HG02763 (cell line): ENCODE data around the gene PLCB1.
"Not testable (repeated sequence)": the region's sequence is repeated elsewhere in the genome, so short reads cannot be mapped to it uniquely, and the experiment has no call there.

Source experiments
- ATAC-seq: cut with Tn5 transposase; IDR thresholded peaks from one replicate; pipeline ENCODE4 v1.9.1; 2021; ENCODE audit warnings: mild to moderate bottlenecking, moderate library complexity; ENCODE audit not compliant: unreplicated experiment

PLCB1 gene

DNA sequence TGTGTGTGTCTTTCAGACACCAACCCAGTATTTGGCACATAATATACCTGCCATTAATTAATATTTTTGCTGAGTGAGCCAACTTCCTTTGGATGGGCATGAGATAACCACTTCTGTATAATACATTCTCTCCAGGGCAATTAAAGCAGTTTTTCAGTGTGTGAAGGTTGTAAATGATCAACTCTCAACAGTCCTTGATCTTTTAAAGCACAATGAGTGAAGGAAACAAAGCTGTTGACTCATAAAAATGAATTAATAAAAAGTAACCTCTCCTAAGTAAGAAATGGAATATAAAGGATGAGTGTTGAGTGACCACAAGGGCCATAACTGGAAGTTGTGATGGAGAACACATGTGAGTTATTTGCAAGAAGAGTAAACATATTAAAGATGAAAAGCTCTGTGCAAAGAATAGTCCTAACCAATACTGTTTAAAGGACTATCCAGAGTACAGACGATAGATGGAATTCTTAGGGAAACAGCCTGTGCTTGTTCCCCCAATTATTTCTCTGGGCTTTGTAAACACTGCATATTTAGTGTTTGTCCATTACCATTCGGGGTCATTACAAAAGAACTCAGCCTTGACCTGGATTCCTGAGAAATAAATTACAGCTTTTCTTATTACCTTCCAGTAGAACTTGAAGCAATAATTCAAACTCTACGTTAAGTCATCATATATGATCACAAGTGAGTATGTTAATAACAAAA is 446.2 kb downstream of the PLCB1 start:
- ATAC-seq: no peak

DNA sequence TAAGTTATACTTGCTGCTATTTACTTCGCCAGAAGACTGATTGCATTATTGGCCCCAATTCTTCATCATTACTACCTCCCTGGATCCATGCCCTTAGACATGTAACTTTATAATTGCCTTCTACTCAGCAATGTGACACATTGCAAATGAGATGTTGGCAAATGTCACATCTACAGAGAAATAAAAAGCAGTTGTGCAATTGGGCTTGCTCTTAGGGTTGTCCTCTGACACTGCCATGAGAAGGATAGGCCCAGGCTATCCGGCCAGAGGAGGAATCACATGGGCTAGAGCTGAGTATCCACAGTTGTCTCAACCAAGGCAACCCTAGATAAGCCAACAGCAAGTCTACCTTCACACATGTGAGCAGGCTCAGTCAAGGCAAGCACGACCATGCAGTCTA is 447.0 kb downstream of the PLCB1 start:
- ATAC-seq: no peak

DNA sequence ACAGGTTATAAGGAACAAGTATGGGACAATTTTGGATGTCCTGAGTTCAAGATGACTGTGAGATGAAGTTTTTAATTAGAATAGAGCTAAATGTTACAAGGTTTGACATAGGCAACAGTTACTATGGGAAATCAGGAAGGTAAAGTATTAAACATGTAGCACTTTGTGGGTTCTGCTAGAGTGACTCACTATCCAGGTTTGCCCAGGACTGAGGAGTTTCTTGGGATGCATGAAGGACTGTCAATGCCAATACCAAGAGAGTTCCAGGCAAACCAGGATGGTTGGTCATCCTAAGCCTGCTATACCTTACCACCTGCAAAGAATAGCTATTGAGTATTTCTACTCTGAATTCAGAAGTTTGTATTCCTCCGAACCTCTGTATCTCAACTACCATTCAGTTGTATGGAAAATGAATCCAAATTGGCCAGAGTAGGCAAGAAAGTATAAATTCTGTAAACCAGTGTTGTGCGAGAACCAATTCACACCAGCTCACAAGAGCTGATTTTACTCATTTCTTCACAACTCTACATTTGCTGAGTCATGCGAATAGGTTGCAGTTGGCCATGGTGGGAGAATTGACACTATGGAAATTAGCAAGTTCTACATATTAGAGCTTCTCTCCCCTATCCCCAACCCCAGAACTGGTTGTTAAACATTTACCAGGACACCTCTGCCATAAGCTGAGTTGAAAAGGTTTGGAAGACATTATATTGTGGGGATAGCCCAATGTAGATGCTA is 449.5 kb downstream of the PLCB1 start:
- no peak for ATAC-seq

DNA sequence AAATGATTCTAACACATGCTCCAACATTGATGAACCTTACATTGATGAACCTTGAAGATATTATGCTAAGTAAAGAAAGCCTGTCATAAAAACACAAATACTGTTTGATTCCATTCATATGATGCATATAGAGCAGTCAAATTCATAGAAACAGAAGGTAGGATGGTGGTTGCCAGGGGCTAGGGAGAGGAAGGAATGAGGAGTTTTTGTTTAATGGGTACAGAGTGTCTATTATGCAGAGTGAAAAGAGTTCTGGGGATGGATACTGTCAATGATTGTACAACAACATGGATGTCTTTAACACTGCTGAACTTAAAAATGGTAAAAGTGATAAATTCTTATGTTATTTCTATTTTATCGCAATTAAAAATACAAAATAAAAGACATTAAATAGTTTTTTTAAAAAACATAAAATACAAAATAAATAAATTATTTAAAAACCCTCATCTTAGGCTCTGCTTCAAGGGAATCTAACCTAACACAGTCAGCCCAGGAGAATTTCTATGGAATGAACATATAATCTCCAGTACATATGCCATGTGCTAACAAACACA is 451.0 kb downstream of the PLCB1 start:
- no peak for ATAC-seq

DNA sequence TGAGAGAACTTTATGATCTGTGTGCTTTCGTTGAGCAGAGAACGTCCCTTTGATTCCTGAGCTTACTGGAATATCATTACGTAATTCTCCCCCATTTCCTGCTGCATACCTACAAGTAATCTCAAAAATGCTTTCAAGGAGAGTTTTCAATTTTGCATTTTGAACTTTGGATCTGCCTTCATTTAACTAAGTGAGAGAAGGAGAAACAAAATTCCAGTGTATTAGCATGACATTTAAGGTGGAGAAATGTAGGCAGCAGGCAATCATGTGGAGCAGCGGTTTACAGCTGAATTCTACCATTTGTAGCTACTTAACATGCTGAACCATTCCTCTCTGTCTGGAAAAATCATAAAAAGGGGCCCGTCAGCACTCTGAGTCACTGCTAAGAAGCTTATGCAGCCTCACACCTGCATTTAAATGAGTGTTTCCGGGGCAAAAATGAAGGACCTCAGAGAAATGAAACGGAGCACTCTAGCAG is 451.5 kb downstream of the PLCB1 start:
- ATAC-seq: no peak

DNA sequence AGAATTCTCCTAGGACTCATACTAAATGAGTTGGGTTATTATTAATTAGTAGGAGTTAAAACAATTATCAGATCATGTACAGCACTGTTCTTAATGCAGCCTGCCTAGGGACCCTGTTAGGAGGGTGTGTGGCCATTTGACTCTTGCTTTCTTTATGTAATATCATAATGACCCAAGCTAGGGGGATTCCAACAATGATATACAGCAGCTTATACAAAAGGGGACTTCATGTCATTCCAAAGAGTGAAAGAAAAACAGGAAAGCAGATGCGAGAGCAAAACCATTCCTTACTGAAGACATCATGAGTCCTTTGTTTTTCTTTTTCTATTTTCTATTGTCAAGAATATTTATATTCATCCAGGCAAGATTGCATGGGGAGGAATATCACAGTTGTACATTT is 455.2 kb downstream of the PLCB1 start:
- no peak for ATAC-seq

DNA sequence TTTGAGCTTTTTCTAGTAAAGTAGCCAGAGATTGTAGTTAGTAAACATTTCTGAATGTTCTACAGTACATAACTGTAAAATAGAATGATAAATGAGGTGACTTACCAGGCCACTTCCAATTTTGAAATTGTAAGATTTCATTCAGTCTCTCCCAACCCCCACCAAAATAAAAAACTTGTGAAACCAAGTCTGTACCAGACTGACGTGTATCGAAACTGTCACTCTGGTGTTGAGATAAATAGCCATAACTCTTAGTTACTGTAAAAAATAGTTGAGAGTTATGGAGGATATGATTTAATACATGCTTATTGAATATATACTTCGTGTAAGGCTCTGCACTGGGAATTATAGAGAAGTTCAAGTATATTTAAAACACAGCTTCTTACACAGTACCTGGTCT is 455.7 kb downstream of the PLCB1 start:
- ATAC-seq: no peak

DNA sequence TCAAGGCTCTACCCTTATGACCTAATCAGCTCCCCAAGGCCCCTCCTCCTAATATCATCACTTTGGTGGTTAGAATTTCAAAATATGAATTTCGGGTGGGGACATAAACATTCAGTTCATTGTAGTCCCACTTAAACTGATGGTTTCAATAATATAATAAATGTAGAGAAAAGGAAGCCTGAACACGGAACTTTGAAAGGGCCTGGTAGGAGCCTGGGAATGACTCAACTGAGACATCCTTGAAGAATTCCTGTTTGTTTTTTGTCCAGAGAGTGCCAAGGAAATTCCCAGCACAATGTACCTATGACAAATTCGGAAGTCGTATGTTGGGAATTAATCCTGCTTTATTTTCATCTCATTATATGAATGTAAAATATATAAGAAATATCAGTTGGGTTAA is 457.9 kb downstream of the PLCB1 start:
- no peak for ATAC-seq

DNA sequence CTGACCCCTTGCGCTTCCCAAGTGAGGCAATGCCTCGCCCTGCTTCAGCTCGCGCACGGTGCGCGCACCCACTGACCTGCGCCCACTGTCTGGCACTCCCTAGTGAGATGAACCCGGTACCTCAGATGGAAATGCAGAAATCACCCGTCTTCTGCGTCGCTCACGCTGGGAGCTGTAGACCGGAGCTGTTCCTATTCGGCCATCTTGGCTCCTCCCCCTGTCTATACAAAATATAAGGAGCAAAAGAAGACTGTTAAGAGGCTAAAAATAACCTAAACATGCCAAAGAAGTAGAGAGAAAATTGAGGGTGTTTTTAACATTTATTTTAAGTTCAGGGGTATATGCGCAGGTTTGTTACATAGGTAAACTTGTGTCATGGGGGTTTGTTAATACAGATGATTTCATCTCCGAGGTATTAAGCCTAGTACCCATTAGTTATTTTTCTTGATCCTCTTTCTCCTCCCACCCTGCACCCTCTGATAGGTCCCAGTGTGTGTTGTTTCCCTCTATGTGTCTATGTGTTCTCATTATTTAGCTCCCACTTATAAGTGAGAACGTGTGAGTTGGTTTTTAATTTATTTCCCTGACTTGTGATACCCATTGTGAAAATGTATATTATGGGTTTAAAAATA is 469.0 kb downstream of the PLCB1 start:
- ATAC-seq: not testable (repeated sequence)

DNA sequence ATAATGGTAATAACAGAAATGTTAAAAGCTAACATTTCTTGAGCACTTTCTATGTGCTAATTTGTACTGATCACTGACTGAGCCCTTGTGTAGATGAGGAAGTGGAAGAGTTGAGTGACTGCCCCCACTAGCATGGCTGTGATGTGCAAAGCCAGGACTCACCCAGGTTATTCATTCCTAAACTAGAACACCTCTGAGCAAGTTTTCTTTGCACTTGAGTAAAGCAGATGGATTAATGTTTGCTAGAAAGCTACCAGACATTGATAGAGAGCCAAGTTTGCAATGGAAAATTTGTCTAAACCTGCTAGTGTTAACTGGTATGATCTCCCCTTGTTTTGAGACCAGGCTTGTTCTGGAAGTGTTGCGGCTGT is 469.5 kb downstream of the PLCB1 start:
- ATAC-seq: peak; percentile 86

DNA sequence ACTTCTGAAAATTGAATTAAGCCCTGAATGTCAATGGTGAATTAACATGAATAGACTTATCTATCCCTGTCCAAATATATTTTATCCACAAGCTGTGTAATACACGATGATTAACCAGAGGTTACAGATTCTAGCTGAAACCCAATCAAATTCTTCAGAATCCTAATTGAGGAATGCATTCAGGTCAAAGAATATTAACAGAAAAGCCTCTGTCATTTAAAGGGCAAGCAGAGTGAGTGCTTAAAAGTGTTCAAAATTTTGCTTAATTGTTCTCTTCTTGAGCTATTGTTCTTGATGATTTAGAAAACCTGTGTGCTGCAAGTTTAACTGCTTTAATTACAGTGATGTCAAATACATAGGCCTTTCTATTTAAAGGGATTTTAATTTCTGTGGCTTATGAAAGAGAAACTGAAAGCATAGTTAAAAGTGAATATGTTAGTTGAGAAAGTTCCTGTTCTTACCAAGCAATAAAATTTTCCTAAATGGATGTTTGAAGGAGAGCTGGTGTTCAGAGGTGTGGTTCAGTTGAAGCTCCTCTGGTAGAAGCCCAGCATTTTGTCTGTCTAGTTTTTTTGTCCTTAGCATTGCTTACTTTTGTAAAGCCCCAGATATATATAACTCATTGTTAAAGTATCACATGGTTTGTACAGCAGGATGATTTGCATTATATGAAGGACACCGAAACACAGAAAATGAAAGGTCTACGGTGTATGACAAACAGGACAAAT is 470.5 kb downstream of the PLCB1 start:
- peak; percentile 82 for ATAC-seq

DNA sequence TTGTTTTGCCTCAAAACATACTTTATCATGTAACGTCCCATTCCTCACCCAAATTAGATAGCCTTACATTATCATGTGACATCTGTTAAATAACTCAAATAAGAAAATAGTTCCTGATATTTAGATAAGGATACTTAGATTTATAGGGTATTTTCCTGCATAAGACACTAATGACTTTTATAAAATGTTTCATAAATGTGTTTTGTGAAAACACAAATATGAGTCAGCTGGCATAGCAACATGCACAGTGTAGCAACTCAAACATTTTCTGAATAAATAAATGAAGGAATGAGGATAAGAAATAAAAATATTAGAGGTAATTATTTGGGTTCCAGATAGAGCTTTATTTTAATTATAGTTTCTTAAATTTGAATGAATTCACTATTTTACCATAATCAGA is 476.4 kb downstream of the PLCB1 start:
- ATAC-seq: no peak

DNA sequence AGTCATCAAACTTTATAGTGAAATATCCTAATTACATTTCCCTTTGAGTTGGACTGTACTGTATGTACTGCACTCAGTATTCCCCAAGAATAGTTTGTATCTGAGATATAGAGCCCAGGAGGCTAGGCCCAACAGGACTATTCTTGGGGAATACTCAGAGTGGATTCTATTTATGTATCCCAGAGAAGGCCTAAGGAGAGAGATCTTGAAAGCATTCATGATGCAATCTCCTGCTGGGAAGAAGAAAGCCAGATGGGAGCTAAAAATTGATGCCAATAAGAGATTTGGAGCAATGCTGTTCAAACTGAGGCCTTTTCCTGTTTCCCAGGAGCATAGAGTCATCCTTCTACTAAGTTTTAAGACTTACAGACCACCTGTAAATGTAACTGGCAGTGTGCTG is 484.7 kb downstream of the PLCB1 start:
- ATAC-seq: no peak

DNA sequence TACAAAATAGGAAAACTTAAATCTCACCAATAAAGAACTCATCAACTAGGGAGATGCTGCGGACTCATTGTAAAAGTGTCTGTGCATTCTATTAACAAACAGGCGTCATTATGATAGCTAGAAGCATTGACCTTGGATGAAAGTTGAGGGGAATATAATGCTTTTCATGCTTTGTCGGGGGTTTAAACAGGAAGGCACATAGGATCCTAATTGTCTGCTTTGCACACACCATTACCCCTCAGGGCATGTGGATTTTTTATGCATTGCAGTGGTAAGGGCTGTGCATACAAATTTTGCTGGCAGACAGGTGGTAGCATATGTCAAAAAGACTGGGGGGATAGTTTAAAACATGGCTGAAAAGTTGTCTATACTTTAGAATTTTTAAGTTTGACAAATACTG is 488.9 kb downstream of the PLCB1 start:
- ATAC-seq: no peak

DNA sequence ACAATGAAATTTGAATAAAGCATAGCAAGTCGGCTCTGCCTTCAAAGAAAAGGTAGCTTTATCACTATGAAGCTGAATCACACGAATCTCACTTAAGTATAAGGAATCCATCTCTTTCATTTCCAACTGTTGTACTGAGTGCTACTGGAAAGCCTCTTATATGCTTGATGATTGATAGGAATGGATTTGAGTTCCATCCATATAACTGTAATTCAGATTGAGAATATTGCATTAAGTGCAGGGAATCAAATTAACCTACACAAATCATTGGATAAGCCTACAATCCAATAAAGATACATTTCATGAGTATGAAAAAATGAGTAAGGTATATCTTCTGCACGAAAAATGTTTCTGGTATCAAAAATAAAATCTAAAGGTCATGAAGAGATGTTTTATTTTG is 492.0 kb downstream of the PLCB1 start:
- ATAC-seq: no peak

DNA sequence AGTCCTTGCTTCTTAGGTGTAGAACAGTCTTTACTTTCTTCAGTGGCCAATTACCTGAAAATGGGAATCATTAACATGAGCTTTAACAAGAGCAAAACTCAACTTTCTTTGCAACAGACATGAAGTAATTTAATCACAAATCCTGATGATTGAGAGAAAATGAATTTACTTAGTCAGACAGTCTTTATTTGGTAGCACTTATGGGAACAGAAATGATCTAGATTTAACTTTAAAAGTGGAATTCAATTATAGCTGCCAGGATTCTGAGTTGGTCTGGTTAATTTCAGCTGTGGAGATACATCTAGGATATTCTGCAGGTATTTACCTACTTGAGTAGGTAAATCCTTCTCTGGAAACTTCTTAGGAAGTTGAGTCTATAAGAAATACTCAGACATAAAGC is 492.6 kb downstream of the PLCB1 start:
- ATAC-seq: no peak

DNA sequence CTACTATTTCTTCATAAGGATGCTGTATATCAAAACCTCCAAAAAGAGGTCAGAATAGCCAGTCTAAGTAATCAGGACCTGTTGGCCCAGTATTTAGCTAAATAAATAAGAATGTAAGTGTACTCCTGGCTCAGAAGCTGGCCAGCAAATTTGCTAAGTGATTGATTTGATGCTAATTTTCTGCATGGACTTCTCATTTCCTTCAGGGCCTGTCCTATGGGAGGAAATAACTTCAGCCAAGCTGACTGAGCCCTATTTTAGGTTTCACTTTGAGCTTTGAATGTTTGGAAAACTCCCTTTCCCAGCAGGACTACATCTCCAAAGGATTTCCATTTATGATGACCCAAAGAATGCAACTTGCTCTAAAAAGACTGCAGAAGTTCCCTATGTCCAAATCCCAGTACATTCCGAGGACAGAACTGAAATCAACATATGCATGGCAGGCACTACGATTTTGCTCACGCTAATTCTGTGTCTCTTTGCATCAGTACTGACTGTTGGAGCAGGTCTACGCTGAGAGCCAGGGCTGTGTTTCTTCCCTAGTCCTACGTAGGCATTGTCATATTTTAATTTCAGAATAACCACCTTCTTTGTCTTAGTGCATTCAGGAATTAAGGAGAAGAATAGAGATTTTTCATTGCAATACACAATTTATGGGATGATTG is 495.4 kb downstream of the PLCB1 start:
- ATAC-seq: no peak

DNA sequence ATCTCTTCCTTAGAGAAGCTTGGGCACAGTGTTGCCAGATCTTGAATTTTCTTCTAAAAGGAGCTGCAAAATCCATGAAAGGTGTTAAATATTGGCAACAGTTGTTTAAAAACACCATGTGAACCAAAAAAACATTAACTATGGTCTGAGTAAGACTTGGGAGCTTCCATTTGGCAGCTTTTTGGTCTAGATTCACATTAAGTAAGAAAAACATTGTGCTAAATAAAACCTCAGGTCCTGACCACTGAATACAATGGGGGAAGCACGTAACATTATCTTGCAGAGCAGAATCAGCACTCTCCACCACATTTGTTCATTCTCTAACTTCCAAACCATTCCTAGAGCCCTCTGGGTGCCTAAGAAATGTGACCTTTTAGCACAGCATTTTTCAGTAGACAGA is 499.2 kb downstream of the PLCB1 start:
- no peak for ATAC-seq

DNA sequence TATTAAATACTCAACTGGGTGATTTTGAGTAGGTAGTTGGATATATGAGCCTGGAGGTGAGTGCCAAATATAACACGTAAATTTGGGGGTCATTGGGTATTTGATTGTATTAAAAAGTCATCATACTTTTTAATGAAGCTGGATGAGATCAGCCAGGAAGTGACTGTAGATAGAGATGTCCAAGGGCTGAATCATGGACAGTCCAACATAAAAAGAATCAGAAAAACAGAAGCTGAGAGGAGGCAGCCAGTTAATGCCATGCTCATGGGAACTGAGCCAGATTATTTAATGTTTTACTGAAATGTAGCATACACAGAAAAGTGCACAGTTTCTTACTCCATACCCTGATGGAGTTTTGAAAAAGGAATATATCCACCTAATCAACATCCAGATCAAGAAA is 501.3 kb downstream of the PLCB1 start:
- no peak for ATAC-seq

DNA sequence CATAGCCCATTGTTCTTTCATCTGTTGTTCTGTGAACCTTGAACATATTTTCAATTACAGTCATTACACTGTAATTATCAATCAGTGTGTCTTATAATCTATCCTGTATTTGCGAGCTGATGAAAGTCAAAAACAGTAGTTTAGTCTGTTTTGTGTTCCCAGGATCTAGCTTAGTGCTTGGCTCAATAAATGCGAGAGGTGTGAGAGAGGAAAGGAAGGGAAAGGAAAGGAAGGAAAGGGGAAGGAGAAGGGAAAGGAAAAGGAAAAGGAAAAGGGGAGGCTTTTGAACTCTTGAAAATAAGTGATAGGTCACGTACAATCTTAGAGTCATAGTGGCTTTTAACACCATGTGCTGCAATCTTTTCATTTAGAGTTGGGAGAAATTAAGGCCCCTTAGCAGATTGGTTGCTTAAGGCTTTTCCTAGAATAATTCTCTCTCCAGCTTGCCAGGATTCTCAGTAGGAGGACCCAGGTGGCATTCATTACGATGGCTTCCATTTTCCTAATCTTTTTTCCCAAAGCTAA is 503.0 kb downstream of the PLCB1 start:
- no peak for ATAC-seq
